Measurements from ENCODE around the gene PACRG. TPM values are rescaled to one million over a fixed set of nuclear protein-coding genes. Genes with fewer than 3 reads are reported as not detected.

The PACRG gene
- polyA plus RNA-seq, 3 donors: not detected

- H3K4me1 ChIP-seq (ENCODE audit: control insufficient read depth in 1 of 2, insufficient read depth in 2 of 2, low read length in 2 of 2): no peaks in the 10 kb centered on the region
- Mint-ChIP-seq H3K4me3 (no peak overlapping the region), H3K9me3 (peaks cover 0 to 2% (median 0%) of the 10 kb centered on the region in 7 donors), H3K27ac (no peak overlapping the region), H3K27me3 (ENCODE audit: low read depth in 3 of 3) (peaks cover 2 to 5% (median 2%) of the 10 kb centered on the region in 3 donors), H3K4me1 (no peaks in the 10 kb centered on the region), H3K36me3 (no peaks in the 10 kb centered on the region)
- no CpG with 5 or more reads among the region's 8 CpGs for WGBS (ENCODE audit: insufficient coverage)
- H3K9me3 ChIP-seq (replicated peaks in 1 of 2; ENCODE audit: control insufficient read depth in 1 of 2, insufficient read depth in 1 of 2, low read length in 2 of 2): no peaks in the 10 kb centered on the region
- H3K4me3 ChIP-seq (replicated peaks in 1 of 3; ENCODE audit: low read depth in 2 of 3, low read length in 3 of 3): no peak overlapping the region
- no peak for TF ChIP-seq CTCF (IDR thresholded peaks at IDR 0.05)
- H3K9ac ChIP-seq (ENCODE audit: insufficient read depth, low read length, poor library complexity, severe bottlenecking): no peak overlapping the region
- H2AFZ ChIP-seq (ENCODE audit: insufficient read depth, low read depth, low read length, poor library complexity, severe bottlenecking): no peak overlapping the region
- no peak for DNase-seq
- intact Hi-C loops (cut with micrococcal nuclease): no loop called here
- no peaks in the 10 kb centered on the region for H3K79me2 ChIP-seq (ENCODE audit: insufficient read depth, low read length)
- no peaks in the 10 kb centered on the region for H4K20me1 ChIP-seq (ENCODE audit: insufficient read depth, low read length)
- no peaks in the 10 kb centered on the region for H3K27me3 ChIP-seq (ENCODE audit: control insufficient read depth in 2 of 2, insufficient read depth in 2 of 2, low read length in 2 of 2)
- H3K4me2 ChIP-seq (replicated peaks; ENCODE audit: extremely low read depth, low read length, poor library complexity, severe bottlenecking): no peak overlapping the region
- no peaks in the 10 kb centered on the region for H3K36me3 ChIP-seq (replicated peaks in 1 of 2; ENCODE audit: control insufficient read depth in 1 of 2, insufficient read depth in 2 of 2, low read length in 2 of 2)
- H3K27ac ChIP-seq (ENCODE audit: low read depth in 1 of 2, low read length in 2 of 2): no peak overlapping the region
Measured at GRCh38 chr6:163301726-163302635, 574.2 kb downstream of the PACRG start.

DNA sequence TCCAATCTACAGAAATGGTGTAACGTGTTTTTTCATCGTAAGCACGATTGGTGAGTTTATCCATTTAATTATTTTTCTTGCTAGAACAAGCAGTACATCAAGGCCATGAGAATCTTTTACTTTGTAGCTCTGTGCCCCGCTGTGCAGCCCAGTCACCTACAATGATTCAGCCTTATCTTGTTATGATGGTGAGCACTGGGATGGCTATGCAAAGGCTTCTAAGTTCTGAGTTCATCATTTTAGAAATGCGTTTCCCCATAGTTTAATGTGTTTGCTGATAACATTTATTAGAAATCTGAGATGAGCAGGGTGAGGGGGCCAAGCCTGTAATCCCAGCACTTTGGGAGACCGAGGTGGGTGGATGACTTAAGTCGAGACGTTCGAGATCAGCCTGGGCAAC lies 575.0 kb downstream of the PACRG start:
- Histone ChIP-seq H3K9me3 (replicated peaks in 1 of 2; ENCODE audit: control insufficient read depth in 1 of 2, insufficient read depth in 1 of 2, low read length in 2 of 2) (no peaks in the 10 kb centered on the region), H3K4me3 (replicated peaks in 1 of 3; ENCODE audit: low read depth in 2 of 3, low read length in 3 of 3) (no peak overlapping the region), H3K4me2 (replicated peaks; ENCODE audit: extremely low read depth, low read length, poor library complexity, severe bottlenecking) (no peak overlapping the region), H3K4me1 (ENCODE audit: control insufficient read depth in 1 of 2, insufficient read depth in 2 of 2, low read length in 2 of 2) (no peaks in the 10 kb centered on the region), H2AFZ (ENCODE audit: insufficient read depth, low read depth, low read length, poor library complexity, severe bottlenecking) (no peak overlapping the region), H3K36me3 (replicated peaks in 1 of 2; ENCODE audit: control insufficient read depth in 1 of 2, insufficient read depth in 2 of 2, low read length in 2 of 2) (no peaks in the 10 kb centered on the region), H3K27me3 (ENCODE audit: control insufficient read depth in 2 of 2, insufficient read depth in 2 of 2, low read length in 2 of 2) (no peaks in the 10 kb centered on the region), H3K79me2 (ENCODE audit: insufficient read depth, low read length) (no peaks in the 10 kb centered on the region), H3K9ac (ENCODE audit: insufficient read depth, low read length, poor library complexity, severe bottlenecking) (no peak overlapping the region), H4K20me1 (ENCODE audit: insufficient read depth, low read length) (no peaks in the 10 kb centered on the region), H3K27ac (ENCODE audit: low read depth in 1 of 2, low read length in 2 of 2) (no peak overlapping the region)
- Mint-ChIP-seq H3K4me1 (no peaks in the 10 kb centered on the region), H3K4me3 (no peak overlapping the region), H3K27ac (no peak overlapping the region), H3K9me3 (peaks cover 0 to 2% (median 0%) of the 10 kb centered on the region in 7 donors), H3K36me3 (no peaks in the 10 kb centered on the region), H3K27me3 (ENCODE audit: low read depth in 3 of 3) (peaks cover 2 to 4% (median 4%) of the 10 kb centered on the region in 3 donors)
- 100% methylated on average over 1 of the region's 9 CpGs for WGBS (ENCODE audit: insufficient coverage)
- intact Hi-C loops (cut with micrococcal nuclease): no loop called here
- DNase-seq: no peak
- TF ChIP-seq CTCF (IDR thresholded peaks at IDR 0.05): no peak
